ENCODE data around the gene ANO6.

ANO6 gene

GRCh38 chr12:45286621-45287020 is 70.7 kb downstream of the ANO6 start:
- DNase-seq (ENCODE audit: insufficient read length, low spot score), result no peak
- TF ChIP-seq SPI1 (IDR thresholded peaks at IDR 0.05; ENCODE audit: low read depth, low read length) (no peak), TAF1 (IDR thresholded peaks at IDR 0.05; ENCODE audit: low read depth, low read length) (no peak), PAX5 (IDR thresholded peaks at IDR 0.05; ENCODE audit: insufficient read depth, low read length, severe bottlenecking) (no peak), POU2F2 (IDR thresholded peaks at IDR 0.05; ENCODE audit: low read depth, low read length) (no peak), POLR2A (IDR thresholded peaks at IDR 0.05; ENCODE audit: low read depth, low read length) (no peak)
- no peak for FAIRE-seq

- no peak for DNase-seq (ENCODE audit: insufficient read length, low spot score)
- TF ChIP-seq SPI1 (IDR thresholded peaks at IDR 0.05; ENCODE audit: low read depth, low read length) (peak; percentile 79), PAX5 (IDR thresholded peaks at IDR 0.05; ENCODE audit: insufficient read depth, low read length, severe bottlenecking) (peak; percentile 33), POLR2AphosphoS5 (IDR thresholded peaks at IDR 0.05; ENCODE audit: low read depth, low read length) (no peak), TAF1 (IDR thresholded peaks at IDR 0.05; ENCODE audit: low read depth, low read length) (no peak), POLR2A (IDR thresholded peaks at IDR 0.05; ENCODE audit: low read depth, low read length) (no peak), POU2F2 (IDR thresholded peaks at IDR 0.05; ENCODE audit: low read depth, low read length) (no peak)
- FAIRE-seq, result no peak
Observed at GRCh38 chr12:45289245-45290215, 73.6 kb downstream of the ANO6 start.

- no peak for TF ChIP-seq POLR2A (IDR thresholded peaks at IDR 0.05; ENCODE audit: low read depth, low read length)
- no peak for TF ChIP-seq POU2F2 (IDR thresholded peaks at IDR 0.05; ENCODE audit: low read depth, low read length)
- no peak for TF ChIP-seq SPI1 (IDR thresholded peaks at IDR 0.05; ENCODE audit: low read depth, low read length)
- no peak for TF ChIP-seq TAF1 (IDR thresholded peaks at IDR 0.05; ENCODE audit: low read depth, low read length)
- no peak for TF ChIP-seq PAX5 (IDR thresholded peaks at IDR 0.05; ENCODE audit: insufficient read depth, low read length, severe bottlenecking)
- TF ChIP-seq POLR2AphosphoS5 (IDR thresholded peaks at IDR 0.05; ENCODE audit: low read depth, low read length), result no peak
- no peak for FAIRE-seq
- no peak for DNase-seq (ENCODE audit: insufficient read length, low spot score)
Observed at GRCh38 chr12:45290216-45290605, 74.3 kb downstream of the ANO6 start.

GRCh38 chr12:45291518-45291917 is 75.6 kb downstream of the ANO6 start:
- FAIRE-seq (no peak), DNase-seq (ENCODE audit: insufficient read length, low spot score) (no peak)
- TF ChIP-seq SPI1 (IDR thresholded peaks at IDR 0.05; ENCODE audit: low read depth, low read length), result peak; percentile 59
- TF ChIP-seq PAX5 (IDR thresholded peaks at IDR 0.05; ENCODE audit: insufficient read depth, low read length, severe bottlenecking), result no peak
- TF ChIP-seq TAF1 (IDR thresholded peaks at IDR 0.05; ENCODE audit: low read depth, low read length), result no peak
- TF ChIP-seq POLR2A (IDR thresholded peaks at IDR 0.05; ENCODE audit: low read depth, low read length), result no peak
- TF ChIP-seq POU2F2 (IDR thresholded peaks at IDR 0.05; ENCODE audit: low read depth, low read length), result no peak

GRCh38 chr12:45292486-45293195 is 76.7 kb downstream of the ANO6 start:
- DNase-seq (ENCODE audit: insufficient read length, low spot score) (no peak), FAIRE-seq (no peak)
- no peak for TF ChIP-seq POU2F2 (IDR thresholded peaks at IDR 0.05; ENCODE audit: low read depth, low read length)
- TF ChIP-seq SPI1 (IDR thresholded peaks at IDR 0.05; ENCODE audit: low read depth, low read length), result no peak
- no peak for TF ChIP-seq TAF1 (IDR thresholded peaks at IDR 0.05; ENCODE audit: low read depth, low read length)
- no peak for TF ChIP-seq PAX5 (IDR thresholded peaks at IDR 0.05; ENCODE audit: insufficient read depth, low read length, severe bottlenecking)
- TF ChIP-seq POLR2AphosphoS5 (IDR thresholded peaks at IDR 0.05; ENCODE audit: low read depth, low read length), result no peak
- no peak for TF ChIP-seq POLR2A (IDR thresholded peaks at IDR 0.05; ENCODE audit: low read depth, low read length)

GRCh38 chr12:45294906-45295305 is 79.0 kb downstream of the ANO6 start:
- FAIRE-seq, result no peak
- no peak for DNase-seq (ENCODE audit: insufficient read length, low spot score)
- TF ChIP-seq POLR2A (IDR thresholded peaks at IDR 0.05; ENCODE audit: low read depth, low read length), result no peak
- TF ChIP-seq POLR2AphosphoS5 (IDR thresholded peaks at IDR 0.05; ENCODE audit: low read depth, low read length), result no peak
- TF ChIP-seq TAF1 (IDR thresholded peaks at IDR 0.05; ENCODE audit: low read depth, low read length), result no peak
- no peak for TF ChIP-seq SPI1 (IDR thresholded peaks at IDR 0.05; ENCODE audit: low read depth, low read length)
- TF ChIP-seq PAX5 (IDR thresholded peaks at IDR 0.05; ENCODE audit: insufficient read depth, low read length, severe bottlenecking), result no peak
- TF ChIP-seq POU2F2 (IDR thresholded peaks at IDR 0.05; ENCODE audit: low read depth, low read length), result no peak

- DNase-seq (ENCODE audit: insufficient read length, low spot score) (no peak), FAIRE-seq (no peak)
- TF ChIP-seq PAX5 (IDR thresholded peaks at IDR 0.05; ENCODE audit: insufficient read depth, low read length, severe bottlenecking) (no peak), POLR2A (IDR thresholded peaks at IDR 0.05; ENCODE audit: low read depth, low read length) (no peak), SPI1 (IDR thresholded peaks at IDR 0.05; ENCODE audit: low read depth, low read length) (no peak), POU2F2 (IDR thresholded peaks at IDR 0.05; ENCODE audit: low read depth, low read length) (no peak), TAF1 (IDR thresholded peaks at IDR 0.05; ENCODE audit: low read depth, low read length) (no peak), POLR2AphosphoS5 (IDR thresholded peaks at IDR 0.05; ENCODE audit: low read depth, low read length) (no peak)
Observed at GRCh38 chr12:45296046-45296586, 80.2 kb downstream of the ANO6 start.

- DNase-seq (ENCODE audit: insufficient read length, low spot score) (no peak), FAIRE-seq (no peak)
- TF ChIP-seq POLR2AphosphoS5 (IDR thresholded peaks at IDR 0.05; ENCODE audit: low read depth, low read length) (no peak), POLR2A (IDR thresholded peaks at IDR 0.05; ENCODE audit: low read depth, low read length) (no peak), SPI1 (IDR thresholded peaks at IDR 0.05; ENCODE audit: low read depth, low read length) (no peak), PAX5 (IDR thresholded peaks at IDR 0.05; ENCODE audit: insufficient read depth, low read length, severe bottlenecking) (no peak), POU2F2 (IDR thresholded peaks at IDR 0.05; ENCODE audit: low read depth, low read length) (no peak), TAF1 (IDR thresholded peaks at IDR 0.05; ENCODE audit: low read depth, low read length) (no peak)
Observed at GRCh38 chr12:45298047-45298446, 82.2 kb downstream of the ANO6 start.

Data from GM12891 (cell line).